Osteoblast (primary cell): ENCODE results near the gene ANKRD12. TPM values are rescaled to one million over a fixed set of nuclear protein-coding genes. Genes with fewer than 3 reads are reported as not detected.

ENCODE experiments used
- DNase-seq: peaks from one replicate; pipeline ENCODE4 v3.0.0; 2011; ENCODE audit warnings: low spot score, mixed read lengths; ENCODE audit not compliant: insufficient read length; ENCODE audit errors: missing footprints
- H2AFZ ChIP-seq: 2 replicates; pipeline ENCODE4 v1.6.0; 2011; ENCODE audit warnings: mild to moderate bottlenecking, low read length
- H3K27ac ChIP-seq: 2 replicates; pipeline ENCODE4 v1.5.1; 2011; ENCODE audit warnings: mild to moderate bottlenecking, low read depth, low read length, moderate library complexity
- H3K27me3 ChIP-seq: 2 replicates; pipeline ENCODE4 v1.6.0; 2012; ENCODE audit warnings: mild to moderate bottlenecking, control low read depth, inconsistent platforms, low read length, moderate library complexity; ENCODE audit not compliant: insufficient read depth
- H3K36me3 ChIP-seq: 2 replicates; pipeline ENCODE4 v1.5.1; 2011; ENCODE audit warnings: mild to moderate bottlenecking, low read length, control low read depth, moderate library complexity; ENCODE audit not compliant: insufficient read depth
- H3K4me1 ChIP-seq: 2 replicates; pipeline ENCODE4 v1.5.1; 2011; ENCODE audit warnings: mild to moderate bottlenecking, low read length, control low read depth, moderate library complexity; ENCODE audit not compliant: insufficient read depth
- H3K4me2 ChIP-seq: 2 replicates; pipeline ENCODE4 v1.6.0; 2011; ENCODE audit warnings: mild to moderate bottlenecking, low read length; ENCODE audit not compliant: insufficient read depth
- H3K4me3 ChIP-seq: fragments of 200-600 bp; sonication (generic); 3 replicates; pipeline ENCODE4 v1.5.1; 2012; ENCODE audit warnings: mild to moderate bottlenecking, low read length, inconsistent platforms; ENCODE audit not compliant: insufficient read depth
- H3K79me2 ChIP-seq: 2 replicates; pipeline ENCODE4 v1.6.0; 2012; ENCODE audit warnings: mild to moderate bottlenecking, low read length, control low read depth, inconsistent platforms; ENCODE audit not compliant: insufficient read depth
- H3K9me3 ChIP-seq: 2 replicates; pipeline ENCODE4 v1.5.1; 2011; ENCODE audit warnings: low read depth, low read length, control low read depth
- H4K20me1 ChIP-seq: 2 replicates; pipeline ENCODE4 v1.6.0; 2012; ENCODE audit warnings: mild to moderate bottlenecking, low read length, control low read depth; ENCODE audit not compliant: insufficient read depth
- total RNA-seq: library from RNA; depleted of rRNA; stranded (reverse); fragments of >200 nt; gene quantifications from 2 replicates; pipeline ENCODE4 v1.2.3, GENCODE V29; 2012
- TF ChIP-seq, protein P1 (sequence below): IDR thresholded peaks from 2 replicates; pipeline ENCODE4 v1.5.1; 2011; ENCODE audit warnings: mild to moderate bottlenecking, low read depth, low read length, moderate library complexity; ENCODE audit errors: extremely low read depth

ANKRD12 gene
- total RNA-seq, 1 donor, result 47.8 TPM

GRCh38 chr18:9146224-9146623, 9.6 kb downstream of the ANKRD12 start:
- Histone ChIP-seq H4K20me1 (peaks cover 19% of the 10 kb centered on the region), H3K4me2 (no peak overlapping the region), H3K27me3 (no peaks in the 10 kb centered on the region), H3K4me1 (peaks cover 27% of the 10 kb centered on the region), H3K4me3 (no peak overlapping the region), H3K36me3 (no peaks in the 10 kb centered on the region), H3K79me2 (peaks cover 92% of the 10 kb centered on the region), H3K27ac (peak overlapping the region; percentile 47), H2AFZ (no peak overlapping the region), H3K9me3 (no peaks in the 10 kb centered on the region)
- TF ChIP-seq, protein P1, sequence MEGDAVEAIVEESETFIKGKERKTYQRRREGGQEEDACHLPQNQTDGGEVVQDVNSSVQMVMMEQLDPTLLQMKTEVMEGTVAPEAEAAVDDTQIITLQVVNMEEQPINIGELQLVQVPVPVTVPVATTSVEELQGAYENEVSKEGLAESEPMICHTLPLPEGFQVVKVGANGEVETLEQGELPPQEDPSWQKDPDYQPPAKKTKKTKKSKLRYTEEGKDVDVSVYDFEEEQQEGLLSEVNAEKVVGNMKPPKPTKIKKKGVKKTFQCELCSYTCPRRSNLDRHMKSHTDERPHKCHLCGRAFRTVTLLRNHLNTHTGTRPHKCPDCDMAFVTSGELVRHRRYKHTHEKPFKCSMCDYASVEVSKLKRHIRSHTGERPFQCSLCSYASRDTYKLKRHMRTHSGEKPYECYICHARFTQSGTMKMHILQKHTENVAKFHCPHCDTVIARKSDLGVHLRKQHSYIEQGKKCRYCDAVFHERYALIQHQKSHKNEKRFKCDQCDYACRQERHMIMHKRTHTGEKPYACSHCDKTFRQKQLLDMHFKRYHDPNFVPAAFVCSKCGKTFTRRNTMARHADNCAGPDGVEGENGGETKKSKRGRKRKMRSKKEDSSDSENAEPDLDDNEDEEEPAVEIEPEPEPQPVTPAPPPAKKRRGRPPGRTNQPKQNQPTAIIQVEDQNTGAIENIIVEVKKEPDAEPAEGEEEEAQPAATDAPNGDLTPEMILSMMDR, result no peak
- DNase-seq, result no peak

DNA sequence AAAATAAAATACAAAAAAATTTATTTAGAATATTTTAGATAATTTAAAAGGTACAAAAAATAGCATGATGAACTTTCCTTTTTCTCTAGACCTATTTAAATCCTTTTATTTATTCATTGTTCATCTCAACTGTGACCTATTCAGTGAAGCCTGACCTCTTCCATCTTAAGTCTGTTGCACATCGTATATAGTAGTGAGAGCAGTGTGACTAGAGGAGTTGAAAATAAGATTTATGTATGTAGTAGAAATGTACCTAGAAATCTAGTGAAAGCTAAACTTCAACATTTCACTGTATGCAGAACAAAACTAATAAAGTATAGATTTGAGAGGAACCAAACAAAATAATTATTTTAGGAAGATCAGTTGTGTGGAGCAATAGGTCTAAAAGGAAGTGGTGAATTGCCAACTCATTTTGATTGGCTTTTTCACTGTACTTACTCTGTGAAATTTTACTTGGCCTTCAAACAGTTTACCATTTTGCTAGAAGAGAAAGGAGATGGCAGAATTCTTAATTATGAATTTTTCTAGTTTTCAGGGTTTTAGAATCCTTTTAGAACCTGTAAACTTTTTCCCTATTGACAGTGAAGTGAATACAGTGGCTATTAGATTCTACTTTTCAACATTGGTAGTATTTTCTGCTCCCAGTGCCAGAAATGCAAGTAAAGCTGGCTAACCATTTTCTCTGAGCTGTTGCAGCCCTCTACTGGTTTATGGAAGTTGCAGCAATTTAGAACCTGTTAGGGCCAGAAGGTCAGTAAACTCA, 11.0 kb downstream of the ANKRD12 start:
- Histone ChIP-seq H3K4me3 (no peak overlapping the region), H3K4me2 (peak overlapping the region; percentile 13), H3K4me1 (peaks cover 18% of the 10 kb centered on the region), H3K27me3 (no peaks in the 10 kb centered on the region), H3K79me2 (peaks cover 92% of the 10 kb centered on the region), H3K27ac (peak overlapping the region; percentile 1), H3K9me3 (no peaks in the 10 kb centered on the region), H2AFZ (no peak overlapping the region), H4K20me1 (peaks cover 28% of the 10 kb centered on the region), H3K36me3 (no peaks in the 10 kb centered on the region)
- DNase-seq, result peak; percentile 50
- TF ChIP-seq, protein P1, result peak; percentile 78

GRCh38 chr18:9148203-9148552, 11.6 kb downstream of the ANKRD12 start:
- Histone ChIP-seq H3K36me3 (no peaks in the 10 kb centered on the region), H2AFZ (no peak overlapping the region), H3K4me3 (no peak overlapping the region), H3K4me2 (no peak overlapping the region), H4K20me1 (peaks cover 28% of the 10 kb centered on the region), H3K4me1 (peaks cover 18% of the 10 kb centered on the region), H3K27me3 (no peaks in the 10 kb centered on the region), H3K27ac (no peak overlapping the region), H3K79me2 (peaks cover 92% of the 10 kb centered on the region), H3K9me3 (no peaks in the 10 kb centered on the region)
- TF ChIP-seq, protein P1, result no peak
- no peak for DNase-seq

GRCh38 chr18:9150121-9150520, 13.5 kb downstream of the ANKRD12 start:
- Histone ChIP-seq H3K36me3 (no peaks in the 10 kb centered on the region), H2AFZ (no peak overlapping the region), H3K4me3 (no peak overlapping the region), H4K20me1 (peaks cover 40% of the 10 kb centered on the region), H3K9me3 (no peaks in the 10 kb centered on the region), H3K27me3 (no peaks in the 10 kb centered on the region), H3K4me1 (peaks cover 16% of the 10 kb centered on the region), H3K27ac (no peak overlapping the region), H3K4me2 (no peak overlapping the region), H3K79me2 (peaks cover 94% of the 10 kb centered on the region)
- TF ChIP-seq, protein P1, result no peak
- no peak for DNase-seq
